CD4-positive, alpha-beta T cell (primary cell): Measurements from ENCODE around the gene RAB24. TPM values are rescaled to one million over a fixed set of nuclear protein-coding genes. Genes with fewer than 3 reads are reported as not detected.
A peak's percentile ranks its signal among the peaks of the same experiment; 100 is the strongest.

ENCODE experiments used
- ATAC-seq: fragments of 200-7000 bp; cut with Tn5 transposase; one replicate; pipeline ENCODE4 v1.10.0; 2022; ENCODE audit warnings: mild to moderate bottlenecking; ENCODE audit not compliant: poor library complexity
- CTCF ChIA-PET: fragments of 350-600 bp; sonication (Branson Sonifier 250); formaldehyde crosslinking; loops from one replicate; lab custom pipeline; 2021; ENCODE audit warnings: antibody characterized with exemption, inconsistent platforms; lab: Charles Lee
- POLR2A ChIA-PET: fragments of 350-600 bp; sonication (Branson Sonifier 250); formaldehyde crosslinking; loops from one replicate; lab custom pipeline; 2021; ENCODE audit warnings: antibody characterized with exemption, inconsistent platforms; lab: Charles Lee
- DNase-seq, 14 experiments: peaks; one replicate each; pipeline ENCODE4 v3.0.0-alpha.2; 2013 to 2020; ENCODE audit warnings: mixed read lengths in 2 of 14
- H3K27ac ChIP-seq, 2 donors: one replicate each; pipeline versions ENCODE4 v1.5.1 to v1.7.0; 2013; ENCODE audit warnings: low read length in 2 of 2, low read depth in 1 of 2, mild to moderate bottlenecking in 1 of 2
- H3K27me3 ChIP-seq, 2 experiments: 1 replicate in 1 of 2; 2 replicates in 1 of 2; pipeline versions ENCODE4 v1.6.1 to v1.7.0; 2013; ENCODE audit warnings: low read length in 2 of 2, control low read depth in 1 of 2, mild to moderate bottlenecking in 1 of 2, moderate library complexity in 1 of 2; ENCODE audit not compliant: insufficient read depth in 2 of 2, control insufficient read depth in 1 of 2
- H3K36me3 ChIP-seq: one replicate; pipeline ENCODE4 v1.6.1; 2013; ENCODE audit warnings: low read length, control low read depth; ENCODE audit not compliant: insufficient read depth
- H3K4me1 ChIP-seq: one replicate; pipeline ENCODE4 v1.6.1; 2013; ENCODE audit warnings: low read length, control low read depth; ENCODE audit not compliant: insufficient read depth
- H3K4me3 ChIP-seq: one replicate; pipeline ENCODE4 v1.5.1; 2013; ENCODE audit warnings: mild to moderate bottlenecking, low read length, moderate library complexity
- H3K9me3 ChIP-seq, 2 experiments: 1 replicate in 1 of 2; 2 replicates in 1 of 2; pipeline versions ENCODE4 v1.6.1 to v1.7.0; 2013; ENCODE audit warnings: low read length in 2 of 2, mild to moderate bottlenecking in 2 of 2, control low read depth in 1 of 2, moderate library complexity in 1 of 2; ENCODE audit not compliant: control insufficient read depth in 1 of 2, insufficient read depth in 1 of 2
- H3K27ac Mint-ChIP-seq: one replicate; pipeline ENCODE4 v1.8.0; 2020; ENCODE audit warnings: mixed read lengths
- H3K27me3 Mint-ChIP-seq: one replicate; pipeline ENCODE4 v1.8.0; 2021; ENCODE audit warnings: mixed read lengths
- H3K36me3 Mint-ChIP-seq: one replicate; pipeline ENCODE4 v1.8.0; 2021; ENCODE audit warnings: low read depth, mixed read lengths
- H3K4me1 Mint-ChIP-seq: one replicate; pipeline ENCODE4 v1.8.0; 2021; ENCODE audit warnings: low read depth, mixed read lengths
- H3K4me3 Mint-ChIP-seq: one replicate; pipeline ENCODE4 v1.8.0; 2020; ENCODE audit warnings: mild to moderate bottlenecking, mixed read lengths
- H3K9me3 Mint-ChIP-seq: one replicate; pipeline ENCODE4 v1.8.0; 2020; ENCODE audit warnings: mixed read lengths
- intact Hi-C, 2 experiments: fragments of 100-400 bp; cut with DNase I in 1 of 2; cut with micrococcal nuclease in 1 of 2; formaldehyde crosslinking; loops; one replicate each; pipeline versions ENCODE4 v1.15.1 to v1.9.0; 2023 to 2025; cut with DNase I, micrococcal nuclease
- polyA plus RNA-seq, 2 donors: library from polyadenylated mRNA; unstranded; fragments of 120-200 nt; gene quantifications; one replicate each; pipeline ENCODE4 v1.2.1, GENCODE V29; 2013
- total RNA-seq, 174 experiments: library from RNA in 2 of 174; stranded (reverse) in 2 of 174; gene quantifications; one replicate each; pipeline ENCODE4 v1.2.3 and lab custom pipeline; 2021 to 2026
- TF ChIP-seq, protein P1 (sequence below): fragments of 200-600 bp; IDR thresholded peaks from one replicate; pipeline ENCODE4 v1.8.0; 2022; ENCODE audit warnings: antibody characterized with exemption, mild to moderate bottlenecking

RAB24 gene
- total RNA-seq (10 to 100 TPM; 17.0 to 18.0 TPM), total RNA-seq (lab: John Stamatoyannopoulos, UW) (0.23 to 5.1 (median 2.2) reads per million in 172 experiments)
- polyA plus RNA-seq (2013, experiment 1 of 2) = 33.3 TPM
- polyA plus RNA-seq (2013, experiment 2 of 2) = 30.5 TPM

GRCh38 chr5:177303121-177303924 is at the start of gene RAB24, which contains the start of gene PRELID1:
TSS of gene RAB24 (minus strand) at chr5:177303719. CDS start at chr5:177303288, 431 bp downstream.
TSS of gene PRELID1 (plus strand) at chr5:177303799. CDS start at chr5:177303986, 187 bp downstream.
- H3K27ac Mint-ChIP-seq = peak within 1 kb of the TSS; percentile 88
- Histone ChIP-seq H3K27me3 (no peaks in the 10 kb centered on the region), H3K27ac (peak within 1 kb of the TSS; percentile 60 to 78), H3K4me3 (peak within 1 kb of the TSS; percentile 92), H3K36me3 (peaks cover 21% of the 10 kb centered on the region), H3K4me1 (peaks cover 82% of the 10 kb centered on the region), H3K9me3 (no peaks in the 10 kb centered on the region)
- H3K36me3 Mint-ChIP-seq = peaks cover 48% of the 10 kb centered on the region
- H3K4me3 Mint-ChIP-seq = peak within 1 kb of the TSS; percentile 90
- CTCF ChIA-PET = interaction anchor here (0.6 to 1.3 kb wide), 4 partner anchors 13 to 198 kb away, joined by 3 to 4 read pairs (median 4); no protein-coding TSS in a partner anchor
- POLR2A ChIA-PET = interaction anchor here (0.6 to 3.4 kb wide), 8 partner anchors 9 to 656 kb away, joined by 3 to 15 read pairs (median 3); partner anchors contain the start of genes GRK6, LMAN2 and TSPAN17
- H3K4me1 Mint-ChIP-seq = peaks cover 81% of the 10 kb centered on the region
- no peaks in the 10 kb centered on the region for H3K27me3 Mint-ChIP-seq
- DNase-seq (peak; percentile 73 to 95 (median 86)), ATAC-seq (peak; percentile 67)
- TF ChIP-seq, protein P1, sequence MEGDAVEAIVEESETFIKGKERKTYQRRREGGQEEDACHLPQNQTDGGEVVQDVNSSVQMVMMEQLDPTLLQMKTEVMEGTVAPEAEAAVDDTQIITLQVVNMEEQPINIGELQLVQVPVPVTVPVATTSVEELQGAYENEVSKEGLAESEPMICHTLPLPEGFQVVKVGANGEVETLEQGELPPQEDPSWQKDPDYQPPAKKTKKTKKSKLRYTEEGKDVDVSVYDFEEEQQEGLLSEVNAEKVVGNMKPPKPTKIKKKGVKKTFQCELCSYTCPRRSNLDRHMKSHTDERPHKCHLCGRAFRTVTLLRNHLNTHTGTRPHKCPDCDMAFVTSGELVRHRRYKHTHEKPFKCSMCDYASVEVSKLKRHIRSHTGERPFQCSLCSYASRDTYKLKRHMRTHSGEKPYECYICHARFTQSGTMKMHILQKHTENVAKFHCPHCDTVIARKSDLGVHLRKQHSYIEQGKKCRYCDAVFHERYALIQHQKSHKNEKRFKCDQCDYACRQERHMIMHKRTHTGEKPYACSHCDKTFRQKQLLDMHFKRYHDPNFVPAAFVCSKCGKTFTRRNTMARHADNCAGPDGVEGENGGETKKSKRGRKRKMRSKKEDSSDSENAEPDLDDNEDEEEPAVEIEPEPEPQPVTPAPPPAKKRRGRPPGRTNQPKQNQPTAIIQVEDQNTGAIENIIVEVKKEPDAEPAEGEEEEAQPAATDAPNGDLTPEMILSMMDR = peak; percentile 43
- no peaks in the 10 kb centered on the region for H3K9me3 Mint-ChIP-seq
- intact Hi-C loops = loop anchor here in 1 of 2 experiments (1.0 to 10.0 kb wide), 4 partner anchors 171 to 851 kb away; partner anchors contain the start of genes NHP2, NSD1 and TMED9

DNA sequence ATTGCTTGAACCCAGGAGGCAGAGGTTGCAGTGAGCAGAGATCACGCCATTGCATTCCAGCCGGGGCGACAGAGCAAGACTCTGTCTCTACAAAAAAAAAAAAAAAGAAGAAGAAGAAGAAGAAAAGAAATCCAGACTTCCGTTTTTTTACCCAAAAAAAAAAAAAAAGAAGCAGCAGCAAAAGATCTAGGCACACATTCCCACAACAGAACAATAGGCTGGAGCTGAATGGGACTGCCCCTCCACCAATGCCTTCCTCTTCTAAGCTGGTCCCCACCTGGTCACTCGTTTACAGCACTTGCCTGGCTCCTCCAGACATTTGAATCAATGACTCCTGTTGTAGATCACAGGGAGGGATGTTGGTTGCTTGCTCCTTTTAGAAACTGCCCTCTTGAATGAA is 49.6 kb upstream of the RAB24 start:
- Mint-ChIP-seq H3K27ac (peak overlapping the region; percentile 14), H3K4me3 (peak overlapping the region; percentile 61), H3K36me3 (peaks cover 32% of the 10 kb centered on the region), H3K4me1 (peaks cover 73% of the 10 kb centered on the region), H3K9me3 (no peaks in the 10 kb centered on the region), H3K27me3 (no peaks in the 10 kb centered on the region)
- ATAC-seq (no peak), DNase-seq (no peak)
- H3K9me3 ChIP-seq = no peaks in the 10 kb centered on the region
- H3K4me3 ChIP-seq = no peak overlapping the region
- H3K27ac ChIP-seq = no peak overlapping the region
- CTCF ChIA-PET = interaction anchor here (0.7 to 1.8 kb wide), 4 partner anchors 8 to 877 kb away, joined by 3 to 6 read pairs (median 4); no protein-coding TSS in a partner anchor
- intact Hi-C loops = loop anchor here in 1 of 2 experiments (5.0 to 10.0 kb wide), 3 partner anchors 221 to 968 kb away; partner anchors contain the start of genes HIGD2A, NHP2, NOP16 and NSD1
- POLR2A ChIA-PET = no interaction called here
- peaks cover 69% of the 10 kb centered on the region for H3K4me1 ChIP-seq
- H3K27me3 ChIP-seq = no peaks in the 10 kb centered on the region
- TF ChIP-seq, protein P1 = no peak
- peaks cover 15% of the 10 kb centered on the region for H3K36me3 ChIP-seq
